Mesothelial cell of epicardium (in vitro differentiated cells): ENCODE measurements around the gene ASL. TPM values are rescaled to one million over a fixed set of nuclear protein-coding genes. Genes with fewer than 3 reads are reported as not detected.
"Not testable (repeated sequence)": the region's sequence is repeated elsewhere in the genome, so short reads cannot be mapped to it uniquely, and the experiment has no call there.

Experiments used
- DNase-seq, 2 experiments: peaks; one replicate each; pipeline ENCODE4 v3.0.0; 2021; ENCODE audit warnings: low spot score in 2 of 2; ENCODE audit not compliant: unreplicated experiment in 2 of 2
- H3K27ac Mint-ChIP-seq: 2 replicates; pipeline ENCODE4 v1.8.0; 2021; ENCODE audit warnings: mixed read lengths
- H3K27me3 Mint-ChIP-seq: 2 replicates; pipeline ENCODE4 v1.8.0; 2021; ENCODE audit warnings: low read depth, mixed read lengths
- H3K36me3 Mint-ChIP-seq: 2 replicates; pipeline ENCODE4 v1.8.0; 2021; ENCODE audit warnings: mixed read lengths
- H3K4me1 Mint-ChIP-seq: 2 replicates; pipeline ENCODE4 v1.8.0; 2021; ENCODE audit warnings: mixed read lengths
- H3K4me3 Mint-ChIP-seq: 2 replicates; pipeline ENCODE4 v1.8.0; 2021; ENCODE audit warnings: mild to moderate bottlenecking, moderate library complexity, mixed read lengths
- H3K9me3 Mint-ChIP-seq: 2 replicates; pipeline ENCODE4 v1.8.0; 2021; ENCODE audit warnings: mixed read lengths
- total RNA-seq: library from RNA; stranded (reverse); gene quantifications from 3 replicates; pipeline ENCODE4 v1.2.1, GENCODE V29; 2021
- TF ChIP-seq, protein P1 (sequence below): fragments of 200-600 bp; sonication (generic); IDR thresholded peaks from one replicate; pipeline ENCODE4 v1.5.0; 2021; ENCODE audit warnings: antibody characterized with exemption; ENCODE audit not compliant: unreplicated experiment

ASL gene
- total RNA-seq, 1 donor from 2014 or later: 11.3 TPM

DNA sequence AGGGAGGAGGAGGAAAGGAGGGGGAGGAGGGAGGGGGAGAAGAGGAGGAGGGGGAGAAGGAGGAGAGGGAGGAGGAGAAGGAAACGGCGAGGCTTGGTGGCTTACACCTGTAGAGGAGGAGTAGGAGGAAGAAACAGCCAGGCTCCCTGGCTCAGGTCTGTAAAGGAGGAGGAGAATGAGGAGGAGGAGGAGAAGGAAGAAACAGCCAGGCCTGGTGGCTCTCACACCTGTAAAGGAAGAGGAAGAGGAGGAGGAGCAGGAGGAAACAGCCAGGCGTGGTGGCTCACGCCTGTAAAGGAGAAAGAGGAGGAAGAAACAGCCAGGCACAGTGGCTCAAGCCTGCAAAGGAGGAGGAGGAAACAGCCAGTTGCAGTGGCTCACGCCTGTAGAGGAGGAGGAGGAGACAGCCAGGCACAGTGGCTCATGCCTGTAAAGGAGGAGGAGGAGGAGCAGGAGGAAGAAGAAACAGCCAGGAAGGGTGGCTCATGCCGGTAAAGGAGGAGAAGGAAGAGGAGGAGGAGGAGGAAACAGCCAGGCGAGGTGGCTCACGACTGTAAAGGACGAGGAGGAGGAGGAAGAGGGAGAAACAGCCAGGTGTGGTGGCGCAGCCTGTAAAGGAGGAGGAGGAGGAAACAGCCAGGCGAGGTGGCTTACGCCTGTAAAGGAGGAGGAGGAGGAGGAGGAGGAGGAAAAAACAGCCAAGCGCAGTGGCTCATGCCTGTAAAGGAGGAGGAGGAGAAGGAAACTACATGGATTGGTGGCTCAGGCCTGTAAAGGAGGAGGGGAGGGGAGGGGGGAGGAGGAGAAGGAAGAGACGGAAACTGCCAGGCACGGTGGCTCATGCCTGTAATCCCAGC, 24.2 kb downstream of the ASL start:
- no peaks in the 10 kb centered on the region for H3K36me3 Mint-ChIP-seq
- peak in 1 of 2 experiments; percentile 47 for DNase-seq
- TF ChIP-seq, protein P1, sequence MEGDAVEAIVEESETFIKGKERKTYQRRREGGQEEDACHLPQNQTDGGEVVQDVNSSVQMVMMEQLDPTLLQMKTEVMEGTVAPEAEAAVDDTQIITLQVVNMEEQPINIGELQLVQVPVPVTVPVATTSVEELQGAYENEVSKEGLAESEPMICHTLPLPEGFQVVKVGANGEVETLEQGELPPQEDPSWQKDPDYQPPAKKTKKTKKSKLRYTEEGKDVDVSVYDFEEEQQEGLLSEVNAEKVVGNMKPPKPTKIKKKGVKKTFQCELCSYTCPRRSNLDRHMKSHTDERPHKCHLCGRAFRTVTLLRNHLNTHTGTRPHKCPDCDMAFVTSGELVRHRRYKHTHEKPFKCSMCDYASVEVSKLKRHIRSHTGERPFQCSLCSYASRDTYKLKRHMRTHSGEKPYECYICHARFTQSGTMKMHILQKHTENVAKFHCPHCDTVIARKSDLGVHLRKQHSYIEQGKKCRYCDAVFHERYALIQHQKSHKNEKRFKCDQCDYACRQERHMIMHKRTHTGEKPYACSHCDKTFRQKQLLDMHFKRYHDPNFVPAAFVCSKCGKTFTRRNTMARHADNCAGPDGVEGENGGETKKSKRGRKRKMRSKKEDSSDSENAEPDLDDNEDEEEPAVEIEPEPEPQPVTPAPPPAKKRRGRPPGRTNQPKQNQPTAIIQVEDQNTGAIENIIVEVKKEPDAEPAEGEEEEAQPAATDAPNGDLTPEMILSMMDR: no peak
- peak overlapping the region; percentile 91 for H3K27ac Mint-ChIP-seq
- no peaks in the 10 kb centered on the region for H3K27me3 Mint-ChIP-seq
- peak overlapping the region; percentile 65 for H3K4me3 Mint-ChIP-seq
- H3K4me1 Mint-ChIP-seq: peaks cover 8% of the 10 kb centered on the region
- H3K9me3 Mint-ChIP-seq: no peaks in the 10 kb centered on the region

DNA sequence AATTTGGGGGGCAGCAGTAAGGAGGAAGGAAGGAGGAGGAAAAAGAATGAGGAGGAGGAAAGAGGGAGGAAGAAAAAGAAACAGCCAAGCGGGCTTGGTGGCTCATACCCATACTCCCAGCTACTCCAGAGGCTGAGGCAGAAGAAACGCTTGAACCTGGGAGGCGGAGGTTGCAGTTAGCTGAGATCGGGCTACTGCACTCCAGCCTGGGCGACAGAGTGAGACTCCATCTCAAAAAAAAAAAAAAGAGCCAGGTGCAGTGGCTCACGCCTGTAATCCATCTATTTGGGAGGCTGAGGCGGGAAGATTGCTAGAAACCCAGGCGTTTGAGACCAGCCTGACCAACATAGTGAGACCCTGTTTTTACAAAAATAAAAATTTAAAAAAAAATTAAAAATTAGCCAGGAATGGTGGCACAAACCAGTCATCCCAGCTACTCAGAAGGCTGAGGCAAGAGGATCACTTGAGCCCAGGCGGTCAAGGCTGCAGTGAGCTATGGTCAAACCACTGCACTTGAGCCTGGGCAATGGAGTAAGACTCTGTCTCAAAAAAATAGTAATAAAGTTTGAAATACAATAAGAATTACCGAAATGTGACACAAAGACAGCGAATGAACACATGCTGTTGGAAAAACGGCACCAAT, 24.9 kb downstream of the ASL start:
- Mint-ChIP-seq H3K27me3 (no peaks in the 10 kb centered on the region), H3K9me3 (no peaks in the 10 kb centered on the region), H3K4me1 (peaks cover 8% of the 10 kb centered on the region), H3K27ac (peak overlapping the region; percentile 91), H3K36me3 (no peaks in the 10 kb centered on the region), H3K4me3 (peak overlapping the region; percentile 65)
- TF ChIP-seq, protein P1: no peak
- DNase-seq: no peak

DNA sequence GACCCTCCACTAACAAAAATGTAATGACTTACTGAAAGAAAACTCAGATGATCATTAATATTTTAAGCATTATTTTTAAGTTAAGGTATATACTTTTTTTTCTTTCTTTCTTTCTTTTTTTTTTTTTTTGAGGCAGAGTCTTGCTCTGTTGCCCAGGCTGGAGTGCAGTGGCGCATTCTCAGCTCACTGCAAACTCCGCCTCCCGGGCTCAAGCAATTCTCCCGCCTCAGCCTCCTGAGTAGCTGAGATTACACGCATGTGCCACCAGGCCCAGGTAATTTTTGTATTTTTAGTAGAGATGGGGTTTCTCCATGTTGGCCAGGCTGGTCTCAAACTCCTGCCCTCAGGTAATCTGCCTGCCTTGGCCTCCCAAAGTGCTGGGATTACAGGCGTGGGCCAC, 26.5 kb downstream of the ASL start:
- not testable (repeated sequence) for DNase-seq, H3K36me3 Mint-ChIP-seq, H3K4me3 Mint-ChIP-seq, H3K27ac Mint-ChIP-seq, H3K27me3 Mint-ChIP-seq, H3K4me1 Mint-ChIP-seq, H3K9me3 Mint-ChIP-seq

DNA sequence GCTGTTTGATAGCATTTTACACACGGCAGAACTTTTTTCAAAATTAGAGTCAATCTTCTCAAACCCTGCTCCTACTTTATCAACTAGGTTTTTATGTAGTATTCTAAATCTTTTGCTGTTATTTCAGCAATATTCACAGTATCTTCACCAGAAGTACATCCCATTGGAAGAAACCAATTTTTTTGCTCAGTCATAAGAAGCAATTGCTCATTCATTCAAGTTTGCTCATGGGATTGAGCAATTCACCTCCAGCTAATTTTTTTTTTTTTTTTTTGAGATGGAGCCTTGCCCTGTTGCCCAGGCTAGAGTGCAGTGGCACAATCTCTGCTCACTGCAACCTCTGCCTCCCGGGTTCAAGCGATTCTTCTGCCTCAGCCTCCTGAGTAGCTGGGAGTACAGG, 28.4 kb downstream of the ASL start:
- H3K4me3 Mint-ChIP-seq, H3K27ac Mint-ChIP-seq, H3K36me3 Mint-ChIP-seq, H3K27me3 Mint-ChIP-seq, H3K9me3 Mint-ChIP-seq, H3K4me1 Mint-ChIP-seq, DNase-seq: not testable (repeated sequence)

DNA sequence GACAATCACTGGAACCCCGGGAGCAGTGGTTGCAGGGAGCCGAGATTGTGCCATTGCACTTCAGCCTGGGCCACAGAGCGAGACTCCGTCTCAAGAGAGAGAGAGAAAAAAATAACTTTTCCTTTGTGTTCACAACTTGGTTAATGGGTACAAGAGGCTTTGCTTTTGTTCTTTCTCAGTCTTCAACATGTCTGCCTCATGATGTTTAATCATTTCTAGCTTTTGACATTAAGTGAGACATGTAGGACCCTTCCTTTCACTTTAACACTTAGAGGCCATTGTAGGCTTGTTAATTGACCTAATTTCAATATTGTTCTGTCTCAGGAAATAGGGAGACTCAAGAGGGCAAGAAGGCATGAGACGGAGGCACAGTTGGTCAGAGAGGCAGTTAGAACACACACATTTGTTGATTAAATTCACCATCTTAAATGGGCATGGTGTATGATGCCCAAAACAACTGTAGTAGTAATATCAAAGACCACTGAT, 29.7 kb downstream of the ASL start:
- TF ChIP-seq, protein P1: no peak
- H3K27me3 Mint-ChIP-seq: no peaks in the 10 kb centered on the region
- H3K36me3 Mint-ChIP-seq: no peaks in the 10 kb centered on the region
- H3K27ac Mint-ChIP-seq: no peak overlapping the region
- no peak overlapping the region for H3K4me3 Mint-ChIP-seq
- DNase-seq: no peak
- no peaks in the 10 kb centered on the region for H3K9me3 Mint-ChIP-seq
- peaks cover under 1% of the 10 kb centered on the region for H3K4me1 Mint-ChIP-seq

DNA sequence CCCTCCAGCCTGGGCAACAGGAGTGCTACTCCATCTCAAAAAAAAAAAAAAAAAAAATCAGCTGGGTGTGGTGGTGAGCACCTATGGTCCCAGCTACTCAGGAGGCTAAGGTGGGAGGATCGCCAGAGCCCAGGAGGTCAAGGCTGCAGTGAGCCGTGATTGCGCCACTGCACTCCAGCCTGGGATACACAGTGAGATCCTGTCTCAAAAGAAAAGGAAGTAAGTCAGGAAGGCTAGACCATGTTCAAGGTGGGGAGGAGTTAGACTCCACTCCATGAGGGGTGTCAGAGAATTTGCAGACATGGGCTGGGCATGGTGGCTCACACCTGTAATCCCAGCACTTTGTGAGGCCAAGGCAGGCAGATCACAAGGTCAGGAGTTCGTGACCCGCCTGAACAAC, 32.8 kb downstream of the ASL start:
- H3K4me3 Mint-ChIP-seq, H3K9me3 Mint-ChIP-seq, H3K27ac Mint-ChIP-seq, H3K4me1 Mint-ChIP-seq, H3K36me3 Mint-ChIP-seq, H3K27me3 Mint-ChIP-seq, DNase-seq: not testable (repeated sequence)

DNA sequence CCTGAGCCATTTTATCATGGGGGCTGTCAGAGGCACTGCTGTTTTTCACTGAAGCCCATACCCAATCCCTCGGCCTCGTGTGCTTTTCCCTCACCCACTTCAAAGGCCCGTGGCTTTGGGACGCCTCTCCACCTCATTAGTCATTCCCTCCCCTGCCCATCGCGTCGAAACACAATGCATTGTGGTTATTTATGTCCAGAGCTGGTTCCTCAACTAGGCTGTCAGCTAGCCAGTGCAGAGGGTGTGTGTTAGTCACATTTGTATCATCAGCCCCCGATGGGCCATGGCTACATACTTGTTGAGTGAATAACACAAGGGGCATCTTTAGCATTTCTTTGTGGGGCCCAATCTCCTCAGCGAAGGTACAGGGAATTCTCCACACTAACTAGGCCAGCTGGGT, 35.2 kb downstream of the ASL start:
- Mint-ChIP-seq H3K27me3 (no peaks in the 10 kb centered on the region), H3K4me3 (no peak overlapping the region), H3K4me1 (peaks cover 9% of the 10 kb centered on the region), H3K36me3 (no peaks in the 10 kb centered on the region), H3K9me3 (no peaks in the 10 kb centered on the region), H3K27ac (no peak overlapping the region)
- TF ChIP-seq, protein P1: no peak
- DNase-seq: no peak
